ENCODE measurements around the gene ABLIM2.

ABLIM2 gene

DNA sequence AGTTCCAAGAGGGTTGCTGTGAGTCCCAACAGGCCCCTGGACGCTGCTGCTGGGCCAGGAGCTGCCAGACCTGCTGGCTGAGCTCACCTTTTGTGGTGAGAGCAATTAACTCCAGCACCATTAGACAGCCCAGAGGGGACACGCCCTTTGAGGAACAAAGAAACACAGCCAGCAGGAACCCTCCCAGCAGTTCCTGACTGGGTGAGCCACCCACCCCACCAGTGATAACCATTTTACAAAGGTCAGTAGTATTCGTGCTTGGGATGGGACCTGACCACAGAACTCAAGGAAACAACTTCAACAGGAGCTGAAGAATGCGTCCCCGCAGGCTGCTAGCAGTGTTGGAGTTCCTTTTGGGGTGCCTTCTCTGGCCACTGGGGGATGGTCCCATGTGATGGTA lies 180.1 kb downstream of the ABLIM2 start:
- DNase-seq (ENCODE audit: low read depth) = no peak

DNA sequence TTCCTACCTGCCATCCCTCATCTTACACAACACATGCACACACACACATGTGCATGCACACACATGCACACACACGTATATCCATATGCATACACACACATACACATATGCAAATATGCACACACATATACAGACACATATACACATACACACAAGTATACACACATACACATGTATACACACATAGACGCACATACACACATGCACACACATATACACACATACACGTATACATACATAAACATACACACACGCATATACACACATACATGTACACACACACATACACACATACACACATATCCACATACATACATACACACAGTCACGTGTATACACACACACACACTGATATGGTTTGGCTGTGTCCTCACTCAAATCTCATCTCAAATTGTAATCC lies 182.0 kb downstream of the ABLIM2 start:
- no peak for DNase-seq (ENCODE audit: low read depth)

DNA sequence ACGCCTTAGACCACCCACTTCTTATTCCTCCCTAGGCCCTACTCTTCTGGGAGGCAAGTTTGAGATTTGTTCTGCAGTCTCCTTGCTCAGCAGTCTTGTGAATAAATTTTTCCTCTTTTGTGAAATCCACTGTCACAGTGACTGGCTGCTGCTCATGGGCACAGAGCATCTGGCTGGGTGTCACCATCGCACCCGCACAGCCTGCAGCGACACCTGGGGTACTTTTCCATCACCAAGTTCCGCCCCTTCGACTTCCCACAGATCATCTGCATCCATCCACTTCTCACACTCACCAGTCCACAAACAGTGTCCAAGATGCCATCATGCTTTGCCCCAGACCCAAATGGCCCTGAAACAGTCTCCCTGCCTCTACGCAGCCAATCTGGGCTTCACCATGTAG lies 182.6 kb downstream of the ABLIM2 start:
- no peak for DNase-seq (ENCODE audit: low read depth)

DNA sequence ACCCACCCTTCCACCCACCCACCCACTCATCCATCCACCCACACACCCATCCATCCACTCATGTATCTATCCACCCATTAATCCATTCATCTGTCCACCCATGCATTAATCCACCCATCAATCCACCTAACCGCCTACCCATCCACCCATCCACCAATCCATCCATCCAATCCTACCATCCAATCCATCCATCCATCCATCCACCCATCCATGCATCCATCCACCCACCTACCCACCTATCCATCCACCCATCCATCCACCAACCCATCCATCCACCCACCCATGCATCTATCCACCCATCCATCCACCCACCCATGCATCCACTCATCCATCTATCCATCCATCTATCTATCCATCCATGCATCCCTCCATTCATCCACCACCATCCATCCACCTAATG lies 184.2 kb downstream of the ABLIM2 start:
- DNase-seq (ENCODE audit: low read depth) = no peak

DNA sequence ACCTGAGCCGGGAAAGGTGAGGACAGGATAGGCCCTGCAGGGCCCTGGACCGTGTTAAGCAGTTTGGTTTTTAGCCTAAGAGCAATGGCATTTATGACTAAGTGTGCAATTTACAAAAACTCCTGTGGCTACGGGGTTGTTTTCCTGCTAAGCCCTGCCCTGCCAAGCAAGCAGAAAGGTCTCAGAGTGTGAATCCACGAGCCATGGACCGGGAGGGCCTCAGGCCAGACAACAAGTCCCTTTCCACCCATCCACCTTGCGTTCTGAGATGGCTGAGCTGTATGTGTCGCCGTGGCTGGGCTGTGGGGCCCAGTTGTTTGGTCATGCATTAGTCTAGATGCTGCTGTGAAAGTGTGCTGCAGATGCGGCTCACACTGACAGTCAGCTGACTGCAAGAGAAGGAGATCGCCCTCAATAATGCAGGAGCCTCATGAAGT lies 185.1 kb downstream of the ABLIM2 start:
- DNase-seq (ENCODE audit: low read depth) = no peak

DNA sequence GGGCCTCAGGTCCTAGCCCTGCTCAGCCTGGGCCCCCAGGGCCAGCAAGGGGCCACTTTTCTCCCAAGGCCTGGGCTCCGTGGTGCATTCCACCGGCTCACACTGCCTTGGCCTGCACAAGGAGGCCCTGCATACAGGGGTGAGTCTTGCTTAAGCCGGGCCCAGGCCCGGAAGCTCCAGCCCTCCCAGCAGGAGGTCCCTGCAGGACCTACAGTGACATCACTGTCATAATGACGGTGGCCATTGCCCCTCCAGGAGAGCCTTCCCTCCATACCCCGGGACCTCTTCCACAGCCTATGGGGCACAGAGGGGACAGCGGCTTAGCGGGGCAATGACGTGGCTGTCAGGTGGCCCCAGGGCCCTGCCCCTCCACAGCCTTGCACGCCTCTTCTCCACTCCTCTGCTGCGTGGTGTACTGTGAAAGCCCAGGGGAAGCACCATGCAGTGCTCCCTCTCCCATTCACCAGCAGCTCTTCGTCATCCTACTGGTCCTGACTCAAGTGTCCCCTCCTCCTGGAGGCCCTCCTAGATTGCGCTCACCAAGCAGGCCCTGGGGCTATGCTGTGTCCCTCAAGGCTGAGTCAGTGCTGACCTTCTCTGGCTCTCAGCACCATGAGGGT lies 186.6 kb downstream of the ABLIM2 start:
- DNase-seq (ENCODE audit: low read depth) = no peak

DNA sequence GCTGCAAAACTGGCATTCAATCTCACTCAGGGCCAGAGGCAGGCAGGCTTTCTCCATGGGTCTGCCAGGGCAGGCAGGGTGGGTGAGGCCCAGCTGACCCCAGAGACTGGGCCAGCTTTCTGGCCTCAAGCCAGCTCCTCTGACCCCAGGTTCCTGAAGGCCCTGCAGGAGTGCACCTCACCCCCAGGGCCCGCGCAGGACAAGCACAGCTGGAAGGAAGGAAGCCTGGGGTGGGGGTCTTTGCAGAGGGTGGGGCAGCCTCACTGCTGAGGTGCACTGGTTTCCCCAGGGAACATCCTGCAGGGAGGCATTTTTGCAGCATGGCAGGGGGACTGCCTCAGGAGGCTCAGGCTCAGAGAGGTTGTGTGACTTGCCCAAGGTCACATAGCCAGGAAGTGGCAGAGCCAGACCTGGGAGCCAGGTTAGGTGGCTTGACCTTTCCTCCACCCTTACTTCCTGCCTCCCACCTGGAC lies 187.4 kb downstream of the ABLIM2 start:
- no peak for DNase-seq (ENCODE audit: low read depth)

DNA sequence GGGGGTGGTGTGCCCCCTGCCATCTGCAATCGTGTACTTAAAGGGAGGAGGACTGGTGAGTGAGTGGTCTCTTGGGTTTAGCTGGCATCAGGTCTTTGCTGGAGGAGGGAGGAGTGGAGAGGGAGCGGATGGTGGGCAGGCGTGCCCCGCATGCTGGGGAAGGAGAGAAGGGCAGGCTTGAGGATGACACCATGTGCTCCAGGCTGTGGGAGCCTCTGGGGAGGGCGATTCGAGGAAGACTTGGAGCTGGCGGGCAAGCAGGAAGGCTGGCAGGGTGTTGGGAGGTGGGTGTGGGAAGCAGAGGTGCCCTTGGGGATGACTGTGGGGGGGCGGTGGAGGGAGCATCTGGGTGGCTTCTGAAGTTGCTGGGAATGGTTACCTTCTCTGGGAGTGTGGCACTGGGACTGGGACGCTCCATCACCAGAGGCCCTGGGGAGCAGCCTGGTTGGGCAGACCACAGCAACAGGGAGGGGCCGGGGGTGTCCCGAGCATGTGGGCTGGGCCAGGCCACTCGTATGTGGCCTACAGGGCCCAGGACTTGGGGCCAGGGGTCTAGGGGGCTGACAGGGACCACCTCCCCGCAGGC lies 188.2 kb downstream of the ABLIM2 start:
- DNase-seq (ENCODE audit: low read depth) = no peak

DNA sequence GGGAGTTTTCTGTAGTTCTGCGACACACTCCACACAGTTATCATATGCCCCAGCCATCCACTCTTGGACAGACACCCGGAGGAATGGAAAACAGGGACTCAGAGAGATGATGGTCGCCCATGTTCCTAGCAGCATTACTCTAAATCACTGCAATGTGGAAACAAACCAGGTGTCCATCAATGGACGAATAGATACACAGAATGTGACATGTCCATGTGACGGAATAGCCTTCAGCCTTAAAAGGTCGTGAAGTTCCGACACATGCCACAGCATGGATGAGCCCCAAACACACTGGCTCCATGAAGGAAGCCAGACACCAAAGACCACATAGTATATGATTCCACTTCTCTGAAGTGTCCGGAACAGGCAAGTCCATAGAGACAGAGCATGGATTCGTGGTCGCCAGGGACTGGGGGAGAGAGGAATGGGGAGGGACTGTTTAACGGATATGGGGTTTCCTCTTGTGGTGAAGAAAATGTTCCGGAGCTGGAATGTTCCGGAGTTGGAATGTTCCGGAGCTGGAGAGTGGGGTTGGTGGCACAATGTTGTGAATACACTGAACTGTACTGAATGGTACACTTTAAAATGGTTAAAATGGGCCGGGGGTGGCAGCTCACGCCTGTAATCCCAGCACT lies 190.2 kb downstream of the ABLIM2 start:
- no peak for DNase-seq (ENCODE audit: low read depth)

DNA sequence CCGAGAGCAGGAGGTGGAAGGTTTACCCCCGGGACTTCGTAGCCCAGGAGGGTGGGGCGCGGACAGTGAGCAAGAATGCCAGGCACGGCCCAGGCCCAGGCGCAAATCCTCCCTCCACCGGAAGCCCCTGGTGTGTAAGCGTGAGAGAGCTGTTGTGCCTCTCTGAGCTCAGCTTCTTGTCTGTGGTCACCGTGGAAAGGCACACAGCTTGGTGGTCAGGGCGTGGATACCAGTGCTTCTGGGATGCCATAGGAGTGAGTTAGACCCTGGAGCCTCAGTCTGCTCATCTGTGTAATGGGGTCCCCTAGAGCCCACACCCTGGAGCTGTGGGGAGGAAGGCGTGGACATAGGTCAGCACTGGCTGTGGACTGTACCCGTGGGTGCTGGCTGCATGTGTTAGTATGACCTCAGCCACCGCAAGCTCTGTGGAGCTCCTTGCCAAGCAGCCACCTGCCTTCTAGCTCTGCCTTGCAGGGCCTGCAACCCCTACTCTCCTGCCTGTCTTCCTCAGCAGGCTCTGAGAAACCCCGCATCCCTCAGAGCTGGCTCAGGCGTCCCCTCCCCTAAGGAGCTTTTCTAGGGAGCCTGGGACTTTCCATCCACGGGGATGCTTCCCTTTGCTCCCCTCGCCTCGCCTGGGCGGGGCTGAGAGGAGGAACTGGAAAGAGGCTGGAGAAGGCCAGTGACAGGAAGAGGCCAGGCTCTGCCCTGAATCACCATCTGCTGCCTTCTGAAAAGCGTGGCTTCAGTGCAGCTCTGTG lies 190.9 kb downstream of the ABLIM2 start:
- DNase-seq (ENCODE audit: low read depth) = no peak

DNA sequence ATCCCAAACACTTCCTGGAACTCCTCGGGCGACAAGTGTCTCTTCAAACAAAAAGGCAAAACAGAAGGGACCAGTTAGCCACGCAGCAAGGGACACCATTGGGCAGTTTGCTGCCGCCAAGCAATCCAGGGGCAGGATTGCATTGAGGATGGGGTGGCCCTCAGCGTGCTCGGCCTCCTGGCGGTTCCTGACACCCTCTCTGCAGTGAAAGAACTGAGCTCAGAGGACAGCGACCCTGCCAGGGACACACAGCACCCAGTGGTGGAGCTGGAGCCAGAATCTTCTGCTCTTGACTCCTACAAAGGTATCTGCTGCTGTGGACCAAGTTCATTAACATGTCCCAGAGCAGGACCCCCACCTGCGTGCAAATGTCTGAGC lies 191.6 kb downstream of the ABLIM2 start:
- no peak for DNase-seq (ENCODE audit: low read depth)

DNA sequence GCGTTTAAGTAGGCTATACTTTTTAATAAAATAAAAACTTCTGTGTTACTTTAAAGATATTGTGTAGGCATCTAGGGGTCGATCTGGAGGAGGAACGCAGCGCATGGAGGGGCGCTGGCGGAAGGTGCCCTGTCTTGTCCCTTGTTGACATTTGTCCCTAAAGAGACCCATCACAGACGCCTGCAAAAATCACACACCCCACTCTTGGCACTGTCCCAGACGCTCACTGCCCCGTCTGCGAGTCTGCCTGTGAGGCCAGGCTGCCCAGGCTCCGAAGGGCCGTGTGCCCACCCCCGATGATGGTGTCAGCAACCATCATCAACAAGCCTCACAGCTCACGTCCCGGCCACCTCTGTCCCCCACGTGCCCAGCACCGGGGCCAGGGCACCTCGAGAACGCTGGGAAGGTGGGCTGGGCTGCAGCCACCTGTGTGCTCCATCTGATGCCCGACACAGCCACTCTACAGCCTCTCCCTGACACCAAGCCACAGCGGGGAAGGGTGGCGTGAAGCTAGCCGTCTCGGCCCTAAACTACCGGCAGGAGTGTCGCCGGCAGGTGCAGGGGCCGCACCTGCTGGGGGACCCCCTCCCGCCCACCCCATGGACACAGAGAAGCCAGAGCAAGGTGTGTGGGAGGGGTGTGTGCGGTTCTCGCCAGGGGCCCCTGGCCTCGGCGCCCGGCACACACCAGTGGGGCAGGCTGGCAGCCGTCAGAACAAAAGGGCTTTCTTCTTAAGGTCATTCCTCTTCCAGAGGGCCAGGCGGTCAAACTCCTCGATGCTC lies 192.1 kb downstream of the ABLIM2 start:
- no peak for DNase-seq (ENCODE audit: low read depth)

DNA sequence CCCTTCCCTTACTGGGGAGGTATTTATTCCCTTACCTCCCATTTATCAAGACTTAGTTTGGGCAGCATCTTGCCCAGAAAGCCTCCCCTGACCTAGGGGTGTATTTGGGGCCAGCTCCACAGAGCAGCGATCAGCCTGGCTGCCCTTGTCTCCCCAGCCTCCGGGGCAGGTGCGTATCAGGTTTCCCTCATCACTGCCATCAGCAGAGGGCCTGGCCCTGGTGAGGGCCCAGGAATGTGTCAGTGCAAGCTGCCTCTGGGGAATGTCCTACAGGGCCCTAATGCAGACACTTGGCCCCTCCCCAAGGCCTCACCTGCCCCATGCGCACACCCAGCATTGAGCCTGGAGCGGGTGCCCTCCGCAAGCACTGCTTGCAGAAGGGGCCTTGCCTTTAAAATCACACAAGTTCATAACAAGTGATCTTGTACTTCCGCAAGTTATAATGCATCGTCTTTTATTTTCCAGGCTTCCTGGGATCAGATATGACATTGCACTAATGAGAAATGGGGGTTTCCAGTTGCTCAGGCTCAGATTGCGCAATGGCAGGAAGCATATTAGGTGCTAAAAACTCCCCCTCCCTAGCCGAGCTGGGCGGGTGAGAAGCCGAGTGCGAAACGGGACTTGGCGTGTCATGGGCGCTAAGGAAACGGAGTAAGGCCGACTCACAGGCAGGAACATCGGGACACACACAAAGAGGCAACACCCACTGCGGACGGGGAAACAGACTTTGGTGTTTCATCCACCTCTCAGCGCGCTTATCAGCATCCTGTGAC lies 193.5 kb downstream of the ABLIM2 start:
- DNase-seq (ENCODE audit: low read depth) = no peak

DNA sequence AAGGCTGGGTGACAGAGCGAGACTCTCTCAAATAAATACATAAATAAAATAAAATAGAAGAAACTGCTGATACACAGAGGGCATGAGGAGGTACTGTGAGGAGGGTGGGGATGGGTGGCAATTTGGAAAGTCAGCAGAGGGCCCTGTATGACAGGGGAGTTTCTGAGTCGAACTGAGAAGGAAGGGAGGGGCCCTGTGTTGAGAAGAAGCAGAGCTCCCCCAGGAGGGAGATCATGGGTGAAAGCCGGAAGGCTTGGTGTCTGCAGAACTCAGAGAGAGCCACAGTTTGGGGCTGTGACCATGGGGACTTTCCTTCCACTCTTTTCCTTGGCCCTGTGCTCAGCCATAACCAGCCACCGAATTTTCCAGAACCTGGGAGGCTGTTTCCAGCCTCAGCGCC lies 194.2 kb downstream of the ABLIM2 start:
- no peak for DNase-seq (ENCODE audit: low read depth)

DNA sequence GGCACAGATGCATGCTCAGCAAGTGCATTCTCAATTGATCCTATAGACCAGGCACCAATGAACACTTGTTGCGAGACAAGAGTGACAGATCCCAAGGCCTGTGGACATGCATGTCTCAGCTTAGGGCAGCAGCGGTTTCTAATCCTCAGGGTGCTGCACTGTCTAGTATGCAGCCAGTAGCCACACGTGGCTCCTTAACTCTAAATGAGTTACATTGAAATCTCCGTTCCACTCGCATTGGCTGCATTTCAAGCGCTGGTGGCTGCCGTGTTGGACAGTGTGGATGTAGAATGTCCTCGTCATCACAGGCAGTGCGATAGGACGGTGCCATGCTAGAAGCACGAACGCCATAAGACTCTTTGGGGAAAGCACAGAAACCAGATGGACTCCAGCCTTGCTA lies 194.9 kb downstream of the ABLIM2 start:
- no peak for DNase-seq (ENCODE audit: low read depth)

DNA sequence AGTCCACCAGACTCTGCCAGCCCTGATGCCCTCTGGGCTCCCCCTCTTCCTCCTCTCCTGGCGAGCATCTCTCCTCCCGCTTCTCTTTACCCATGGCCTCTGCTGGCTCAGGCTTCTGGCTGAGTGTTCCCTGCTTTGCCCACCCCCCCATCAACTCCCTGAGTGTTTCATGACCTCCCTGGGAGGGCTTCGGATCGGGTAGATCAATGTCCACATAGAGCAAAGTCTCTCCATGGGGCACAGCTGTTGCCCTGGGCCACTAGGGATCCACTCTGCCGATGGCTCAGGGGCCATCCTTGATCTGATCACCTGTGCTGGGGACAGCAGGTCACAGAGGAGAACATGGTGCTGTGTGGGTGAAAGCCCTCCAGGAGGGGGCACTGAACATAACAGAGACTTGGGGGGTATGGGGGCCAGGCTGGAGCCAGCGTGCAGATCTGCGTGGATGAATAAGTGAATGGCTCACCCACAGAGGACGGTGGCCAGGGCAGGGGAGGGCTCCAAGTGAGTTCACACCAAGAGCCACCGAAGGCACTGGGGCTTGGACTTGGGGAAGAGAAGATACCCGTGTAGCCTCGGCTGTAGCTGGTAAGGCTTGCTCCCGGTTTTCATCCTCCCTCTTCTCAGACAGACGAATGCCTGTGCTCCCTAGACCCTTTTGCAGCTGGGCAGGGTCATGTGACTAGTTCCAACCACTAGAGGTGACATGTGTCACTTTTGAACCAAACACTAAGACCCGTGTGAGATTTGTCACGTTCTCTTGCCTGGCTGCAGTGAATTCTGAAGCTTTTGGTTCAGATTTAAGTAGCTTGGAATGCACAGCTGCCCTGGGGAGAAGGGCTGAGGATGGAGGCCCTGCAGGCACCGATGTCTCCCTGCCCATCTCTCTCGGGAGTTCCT lies 195.8 kb downstream of the ABLIM2 start:
- DNase-seq (ENCODE audit: low read depth) = no peak

DNA sequence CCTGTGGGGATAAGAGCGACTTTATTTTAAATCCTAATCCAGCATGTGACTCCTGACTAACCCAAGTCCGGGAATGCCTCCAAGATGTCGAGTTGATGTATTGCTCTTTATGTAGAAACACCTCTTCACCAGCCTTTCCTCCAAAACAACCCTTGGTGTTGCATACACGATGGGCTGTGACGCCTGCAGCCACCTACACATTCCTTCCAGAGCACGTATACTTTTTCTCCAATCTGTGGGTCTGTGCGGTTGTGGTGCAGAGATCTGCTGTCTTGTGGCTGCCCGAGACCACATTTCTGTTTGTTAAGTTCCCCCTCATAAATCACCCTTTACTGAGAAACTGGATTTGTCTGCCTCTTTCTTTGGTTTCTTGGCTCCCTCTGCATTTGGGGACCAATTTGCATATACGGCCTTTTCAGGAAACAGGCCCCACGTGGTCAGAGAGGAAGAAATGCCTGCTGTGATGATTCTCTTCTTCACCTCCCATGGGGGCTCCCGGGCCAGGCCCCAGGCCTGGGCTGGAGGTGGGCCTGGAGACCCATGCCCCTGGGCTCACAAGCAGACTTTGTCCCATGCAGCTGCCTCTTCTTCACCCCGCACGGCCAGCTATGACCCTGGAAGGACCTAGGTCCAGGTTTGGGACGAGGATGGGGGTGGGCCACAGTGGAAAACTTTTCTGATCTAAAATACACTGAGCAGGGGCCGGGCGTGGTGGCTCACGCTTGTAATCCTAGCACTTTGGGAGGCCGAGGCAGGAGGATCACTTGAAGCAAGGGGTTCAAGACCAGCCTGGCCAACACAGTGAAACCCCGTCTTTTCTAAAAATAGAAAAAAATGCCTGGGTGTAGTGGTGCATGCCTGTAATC lies 197.6 kb downstream of the ABLIM2 start:
- DNase-seq (ENCODE audit: low read depth) = peak; percentile 40

DNA sequence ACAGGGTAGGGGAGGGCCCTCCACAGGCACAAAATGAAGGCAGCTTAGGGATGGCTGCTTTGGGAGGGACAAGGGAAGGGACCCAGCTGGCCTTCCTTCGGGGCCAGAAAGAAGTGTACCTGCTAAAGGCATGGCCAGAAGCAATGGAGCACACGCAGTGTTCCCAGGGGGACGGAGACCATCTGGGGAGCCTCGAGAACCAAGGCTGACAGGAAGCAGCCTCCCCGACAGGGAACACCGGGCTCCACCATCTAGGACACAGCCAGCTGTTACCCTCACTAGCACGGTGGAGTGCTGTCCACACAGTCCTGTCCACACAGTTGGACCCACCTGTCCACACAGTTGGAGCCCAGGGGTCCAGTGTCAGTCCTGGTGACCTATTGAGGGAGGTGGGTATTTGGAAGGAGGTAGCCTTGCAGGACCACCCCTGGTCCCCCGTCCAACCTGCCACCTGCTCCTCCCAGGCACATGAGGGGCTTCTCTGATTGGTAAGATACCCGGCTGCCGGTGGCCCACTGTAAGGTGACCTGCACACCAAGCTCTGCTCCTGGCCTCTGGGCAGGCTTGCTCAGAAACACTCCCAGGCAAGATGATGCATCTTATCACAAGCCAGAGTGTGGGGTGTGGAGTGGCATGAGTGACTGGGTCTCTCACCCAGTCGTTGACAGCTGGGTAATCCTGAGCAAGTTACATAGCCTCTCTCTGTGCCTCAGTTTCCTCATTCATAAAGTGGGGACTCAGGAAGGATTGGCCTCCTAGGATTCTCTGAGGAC lies 198.4 kb downstream of the ABLIM2 start:
- DNase-seq (ENCODE audit: low read depth) = no peak

DNA sequence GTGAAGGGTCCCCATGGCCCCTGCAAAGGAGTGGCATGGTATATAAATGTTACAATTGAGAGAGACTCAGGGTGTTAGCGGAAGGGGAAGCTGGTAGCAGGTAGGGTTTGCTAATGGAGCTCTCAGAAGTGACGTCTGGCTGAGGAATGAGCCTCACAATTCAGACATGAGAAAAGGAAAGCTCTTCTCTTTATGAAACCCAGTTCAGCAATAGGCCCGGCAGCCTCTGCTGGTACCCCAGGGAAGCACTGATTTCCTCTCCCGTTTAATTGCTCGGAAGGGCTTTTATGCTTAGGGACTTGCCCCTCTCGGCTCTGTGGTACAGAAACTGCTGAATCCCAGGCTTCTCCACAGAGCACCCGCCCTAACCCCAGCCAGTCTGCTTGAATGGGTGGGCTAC lies 199.5 kb downstream of the ABLIM2 start:
- no peak for DNase-seq (ENCODE audit: low read depth)
